Keratinocyte (primary cell): ENCODE data around the gene CUTA. TPM values are rescaled to one million over a fixed set of nuclear protein-coding genes. Genes with fewer than 3 reads are reported as not detected.

ENCODE experiments used
- DNase-seq: peaks from one replicate; pipeline ENCODE4 v3.0.0-alpha.2; 2011; ENCODE audit warnings: low read depth, missing footprints, low spot score
- FAIRE-seq: peaks from 2 replicates; lab custom pipeline; 2011; peaks lifted over from hg19 to GRCh38; lab: Jason Lieb, UNC
- H2AFZ ChIP-seq: 2 replicates; pipeline ENCODE4 v1.6.0; 2012; ENCODE audit warnings: low read length, control low read depth, inconsistent platforms; ENCODE audit not compliant: control insufficient read depth
- H3K27ac ChIP-seq: 2 replicates; pipeline ENCODE4 v1.5.1; 2011; ENCODE audit warnings: low read length; ENCODE audit not compliant: control insufficient read depth, insufficient read depth
- H3K27me3 ChIP-seq: 3 replicates; pipeline ENCODE4 v1.6.0; 2011; ENCODE audit warnings: low read length; ENCODE audit not compliant: control insufficient read depth, insufficient read depth; ENCODE audit errors: extremely low read depth
- H3K36me3 ChIP-seq, 2 experiments: 2 replicates in 1 of 2; 3 replicates in 1 of 2; pipeline ENCODE4 v1.5.1; 2011; ENCODE audit warnings: low read length in 2 of 2, mild to moderate bottlenecking in 1 of 2; ENCODE audit not compliant: control insufficient read depth in 2 of 2, insufficient read depth in 2 of 2; ENCODE audit errors: extremely low read depth in 1 of 2
- H3K4me1 ChIP-seq: 3 replicates; pipeline ENCODE4 v1.5.1; 2011; ENCODE audit warnings: low read length; ENCODE audit not compliant: control insufficient read depth, insufficient read depth; ENCODE audit errors: extremely low read depth
- H3K4me2 ChIP-seq: 3 replicates; pipeline ENCODE4 v1.6.0; 2011; ENCODE audit warnings: low read depth, low read length; ENCODE audit not compliant: control insufficient read depth, insufficient read depth; ENCODE audit errors: extremely low read depth
- H3K4me3 ChIP-seq, 3 experiments: fragments of 200-600 bp in 1 of 3; sonication (generic) in 1 of 3; 2 replicates in 2 of 3; 3 replicates in 1 of 3; pipeline ENCODE4 v1.5.1; 2011 to 2016; ENCODE audit warnings: low read length in 3 of 3, mild to moderate bottlenecking in 3 of 3, control low read depth in 2 of 3, inconsistent platforms in 1 of 3, low read depth in 1 of 3, mixed read lengths in 1 of 3, mixed run types in 1 of 3, moderate library complexity in 1 of 3; ENCODE audit not compliant: control insufficient read depth in 2 of 3, insufficient read depth in 2 of 3; ENCODE audit errors: extremely low read depth in 1 of 3
- H3K79me2 ChIP-seq: 2 replicates; pipeline ENCODE4 v1.6.0; 2012; ENCODE audit warnings: low read length; ENCODE audit not compliant: control insufficient read depth, insufficient read depth
- H3K9ac ChIP-seq: 3 replicates; pipeline ENCODE4 v1.6.0; 2011; ENCODE audit warnings: low read length; ENCODE audit not compliant: control insufficient read depth, insufficient read depth; ENCODE audit errors: extremely low read depth
- H3K9me1 ChIP-seq: 3 replicates; pipeline ENCODE4 v1.6.0; 2011; ENCODE audit warnings: low read length; ENCODE audit not compliant: control insufficient read depth, insufficient read depth; ENCODE audit errors: extremely low read depth
- H3K9me3 ChIP-seq: 2 replicates; pipeline ENCODE4 v1.5.1; 2012; ENCODE audit warnings: low read depth, low read length; ENCODE audit not compliant: control insufficient read depth
- H4K20me1 ChIP-seq: 3 replicates; pipeline ENCODE4 v1.6.0; 2011; ENCODE audit warnings: low read length; ENCODE audit not compliant: control insufficient read depth, insufficient read depth; ENCODE audit errors: extremely low read depth
- CTCF ChIP-seq, 3 experiments: IDR thresholded peaks in 1 of 3; conservative IDR thresholded peaks in 1 of 3; optimal IDR thresholded peaks in 1 of 3; 2 replicates in 2 of 3; 3 replicates in 1 of 3; pipeline versions ENCODE3 to v1.5.1; 2011; ENCODE audit warnings: low read length in 3 of 3, mild to moderate bottlenecking in 3 of 3, moderate library complexity in 2 of 3, control low read depth in 1 of 3, inconsistent platforms in 1 of 3; ENCODE audit not compliant: insufficient read depth in 2 of 3; ENCODE audit errors: extremely low read depth in 1 of 3
- EZH2 ChIP-seq: IDR thresholded peaks from one replicate; pipeline ENCODE4 v1.6.1; 2012; ENCODE audit warnings: inconsistent platforms, mild to moderate bottlenecking, low read length, moderate library complexity
- dilution Hi-C: fragments of 300-500 bp; cut with MboI; formaldehyde crosslinking; loops from one replicate; pipeline ENCODE4 v1.7.0; 2020; ENCODE audit warnings: low sequenced_read_pairs; ENCODE audit not compliant: extremely low pct_ligation_motif_present
- polyA plus RNA-seq, 5 experiments: library from polyadenylated mRNA; depleted of rRNA in 3 of 5; stranded (reverse) in 3 of 5; stranded (forward) in 1 of 5; unstranded in 1 of 5; fragments of >200 nt; gene quantifications; 1 replicate in 1 of 5; 2 replicates in 3 of 5; 3 replicates in 1 of 5; pipeline versions ENCODE4 v1.2.1 to v1.2.3, GENCODE V29; 2011 to 2012; ENCODE audit warnings: missing spikeins in 2 of 5, low read depth in 1 of 5, low replicate concordance in 1 of 5

CUTA gene
- polyA plus RNA-seq, 1 donor (not counting 4 experiments of a cell fraction or from before 2014, with no cell fraction given): 178 TPM

- DNase-seq (no peak), FAIRE-seq (no peak)
- peaks cover 30% of the 10 kb centered on the region for H3K4me1 ChIP-seq
- H3K9me1 ChIP-seq: no peaks in the 10 kb centered on the region
- peak overlapping the region; percentile 72 for H3K4me2 ChIP-seq
- no peak for TF ChIP-seq EZH2
- no peak for TF ChIP-seq CTCF (optimal IDR thresholded peaks at IDR 0.05 in 1 of 3, IDR thresholded peaks at IDR 0.05 in 1 of 3, conservative IDR thresholded peaks at IDR 0.05 in 1 of 3; ENCODE audit: extremely low read depth in 1 of 3, insufficient read depth in 2 of 3, low read length in 3 of 3)
- peaks cover 0 to 3% of the 10 kb centered on the region in 2 experiments for H3K36me3 ChIP-seq
- dilution Hi-C loops: no loop called here
- H3K4me3 ChIP-seq: peak overlapping the region; percentile 50 to 94 (median 84)
- peak overlapping the region; percentile 74 for H3K9ac ChIP-seq
- no peaks in the 10 kb centered on the region for H3K9me3 ChIP-seq
- H3K79me2 ChIP-seq: peaks cover 53% of the 10 kb centered on the region
- no peaks in the 10 kb centered on the region for H4K20me1 ChIP-seq
- H3K27me3 ChIP-seq: no peaks in the 10 kb centered on the region
- H2AFZ ChIP-seq: peak overlapping the region; percentile 72
- H3K27ac ChIP-seq: peak overlapping the region; percentile 74
Observed at GRCh38 chr6:33392595-33392948, 25.3 kb downstream of the CUTA start.

GRCh38 chr6:33391922-33392594 lies 25.8 kb downstream of the CUTA start:
- dilution Hi-C loops: no loop called here
- Histone ChIP-seq H3K4me1 (peaks cover 30% of the 10 kb centered on the region), H3K79me2 (peaks cover 51% of the 10 kb centered on the region), H3K4me3 (peak overlapping the region; percentile 50 to 94 (median 84)), H3K27ac (peak overlapping the region; percentile 74), H3K27me3 (no peaks in the 10 kb centered on the region), H2AFZ (peak overlapping the region; percentile 88), H3K9ac (peak overlapping the region; percentile 74), H4K20me1 (no peaks in the 10 kb centered on the region), H3K4me2 (peak overlapping the region; percentile 72), H3K36me3 (peaks cover 0 to 3% of the 10 kb centered on the region in 2 experiments), H3K9me1 (no peaks in the 10 kb centered on the region), H3K9me3 (no peaks in the 10 kb centered on the region)
- FAIRE-seq (no peak), DNase-seq (no peak)
- TF ChIP-seq CTCF (optimal IDR thresholded peaks at IDR 0.05 in 1 of 3, IDR thresholded peaks at IDR 0.05 in 1 of 3, conservative IDR thresholded peaks at IDR 0.05 in 1 of 3; ENCODE audit: extremely low read depth in 1 of 3, insufficient read depth in 2 of 3, low read length in 3 of 3) (no peak), EZH2 (no peak)
